Islet precursor cell (in vitro differentiated cells): ENCODE results near the gene TBX10.
"Not testable (repeated sequence)": the region's sequence is repeated elsewhere in the genome, so short reads cannot be mapped to it uniquely, and the experiment has no call there.

Source experiments
- DNase-seq: peaks from one replicate; pipeline ENCODE4 v3.0.0-alpha.2; 2018

Gene TBX10

DNA sequence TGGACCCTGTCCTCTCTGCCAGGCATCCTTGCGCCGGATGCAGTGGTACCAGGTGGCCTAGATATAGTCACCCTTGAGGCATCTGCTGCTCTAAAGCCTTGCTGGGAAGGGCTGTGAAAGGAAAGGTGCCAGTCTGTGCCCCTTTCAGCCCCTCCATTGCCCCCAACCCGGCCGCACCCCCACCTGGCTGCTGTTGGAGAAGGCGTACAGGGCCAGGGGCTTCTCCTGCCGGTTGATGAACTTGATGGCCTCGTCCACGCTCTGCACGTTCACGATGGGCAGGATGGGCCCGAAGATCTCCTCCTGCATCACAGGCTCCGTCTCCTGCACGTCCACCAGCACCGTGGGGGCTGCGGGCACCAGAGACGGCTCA, 24.6 kb upstream of the TBX10 start:
- DNase-seq: no peak

DNA sequence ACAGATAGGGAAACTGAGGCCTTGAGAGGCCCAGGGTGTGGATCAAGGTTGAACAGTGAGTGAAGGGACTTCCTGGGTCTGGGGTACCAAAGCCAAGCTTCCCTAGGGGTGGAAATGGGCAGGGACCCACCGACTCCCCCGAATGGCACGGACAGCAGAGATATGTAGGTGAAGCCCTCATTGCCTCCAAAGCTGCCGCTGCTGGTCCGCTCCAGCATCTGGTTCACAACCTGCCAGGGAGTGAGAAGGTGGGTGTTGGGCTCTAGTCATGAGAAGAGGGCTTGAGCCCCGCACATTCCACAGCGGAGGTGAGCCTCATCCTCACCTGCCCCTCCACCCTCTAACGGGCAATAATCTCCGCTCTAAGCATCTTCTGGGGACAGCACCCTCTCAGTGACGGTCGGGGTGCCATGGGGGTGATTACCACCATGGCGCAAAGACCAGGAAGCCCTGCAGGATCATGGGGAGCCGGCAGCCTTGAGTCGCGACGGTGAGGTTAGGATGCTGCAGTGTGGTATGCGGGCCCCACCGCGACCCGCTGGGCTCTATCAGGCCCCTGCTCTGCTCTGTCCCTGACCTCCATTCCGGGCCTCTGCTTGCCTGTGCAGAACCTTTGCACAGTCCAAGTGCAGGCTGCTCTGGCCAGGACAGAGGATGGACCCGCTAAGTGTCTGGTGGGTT, 24.1 kb upstream of the TBX10 start:
- DNase-seq: no peak

DNA sequence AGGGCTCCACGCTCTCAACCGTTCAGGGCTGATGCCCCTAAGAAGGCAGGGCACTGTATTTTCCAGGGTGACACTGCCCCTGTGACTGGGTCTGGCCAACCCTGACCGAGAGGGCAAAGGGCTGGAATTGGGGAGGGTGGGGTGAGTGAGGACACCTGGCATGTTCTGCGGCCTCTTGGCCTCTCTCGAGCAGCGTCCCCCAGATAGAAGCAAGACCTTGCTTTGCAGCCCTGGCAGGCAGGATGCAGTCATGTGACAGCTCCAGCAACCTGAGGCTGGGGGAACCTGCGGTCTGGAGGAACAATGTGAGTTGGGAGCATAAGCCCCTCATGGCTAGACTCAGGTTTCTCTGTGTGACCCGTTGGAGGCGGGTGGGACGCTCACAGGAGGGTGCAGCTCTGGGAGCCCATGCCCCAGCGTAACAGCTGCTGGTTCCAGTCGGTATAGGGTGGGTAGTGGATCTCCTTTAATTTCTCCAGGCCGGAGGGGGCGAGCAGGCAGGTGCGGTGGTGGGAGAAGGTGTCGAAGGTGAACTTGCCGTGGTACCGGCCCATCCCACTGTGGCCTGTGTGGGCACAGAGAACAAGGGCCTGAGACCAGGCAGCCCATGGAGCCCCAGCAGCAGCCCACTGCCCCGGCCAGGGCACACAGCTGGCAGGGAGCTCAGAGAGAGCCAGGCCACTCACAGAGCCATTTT, 23.4 kb upstream of the TBX10 start:
- no peak for DNase-seq

DNA sequence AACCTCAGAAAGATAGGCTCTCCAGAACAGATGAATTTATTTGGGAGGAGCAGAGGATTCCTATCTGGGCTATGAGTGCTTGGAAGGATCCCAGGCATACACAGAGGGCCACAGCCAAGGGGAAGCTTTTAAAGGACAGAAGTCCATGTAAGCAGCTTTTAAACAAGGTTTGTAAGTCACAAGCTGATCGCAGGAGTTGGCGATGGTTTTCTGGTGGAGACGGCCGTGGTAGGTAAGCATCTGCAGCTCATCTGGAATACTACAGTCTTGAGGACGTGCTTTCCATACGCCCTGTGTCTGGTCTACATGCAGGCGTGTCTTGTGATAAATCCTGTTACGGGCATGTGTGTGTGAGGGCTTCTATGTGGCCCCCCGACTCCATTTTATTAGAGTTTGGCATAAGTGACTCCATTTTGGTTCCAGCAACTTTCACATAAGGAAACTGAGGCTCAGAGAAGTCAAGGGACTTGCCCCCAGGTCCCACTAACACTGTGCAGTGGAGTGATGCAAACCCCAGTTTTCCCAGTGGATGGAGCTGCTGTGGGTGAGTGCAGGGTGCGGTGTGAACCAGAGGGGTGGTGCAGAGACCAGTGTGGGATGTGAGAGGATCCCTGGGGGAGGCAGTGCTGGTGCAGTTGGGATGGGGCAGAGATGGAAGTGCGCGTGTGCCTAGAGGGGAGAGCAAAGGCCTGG, 22.7 kb upstream of the TBX10 start:
- DNase-seq: no peak

DNA sequence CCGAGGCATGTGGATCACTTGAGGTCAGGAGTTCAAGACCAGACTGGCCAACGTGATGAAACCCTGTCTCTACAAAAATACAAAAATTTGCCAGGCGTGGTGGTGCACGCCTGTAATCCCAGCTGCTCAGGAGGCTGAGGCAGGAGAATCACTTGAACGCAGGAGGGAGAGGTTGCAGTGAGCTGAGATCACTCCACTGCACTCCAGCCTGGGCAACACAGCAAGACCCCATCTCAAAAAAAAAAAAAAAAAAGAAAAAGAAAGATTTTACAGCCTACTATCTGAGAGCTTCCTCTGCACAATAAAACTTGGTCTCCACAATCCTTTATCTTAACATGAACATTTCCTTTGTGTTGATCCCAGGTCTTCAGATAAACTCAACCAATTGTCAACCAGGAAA, 21.2 kb upstream of the TBX10 start:
- not testable (repeated sequence) for DNase-seq

DNA sequence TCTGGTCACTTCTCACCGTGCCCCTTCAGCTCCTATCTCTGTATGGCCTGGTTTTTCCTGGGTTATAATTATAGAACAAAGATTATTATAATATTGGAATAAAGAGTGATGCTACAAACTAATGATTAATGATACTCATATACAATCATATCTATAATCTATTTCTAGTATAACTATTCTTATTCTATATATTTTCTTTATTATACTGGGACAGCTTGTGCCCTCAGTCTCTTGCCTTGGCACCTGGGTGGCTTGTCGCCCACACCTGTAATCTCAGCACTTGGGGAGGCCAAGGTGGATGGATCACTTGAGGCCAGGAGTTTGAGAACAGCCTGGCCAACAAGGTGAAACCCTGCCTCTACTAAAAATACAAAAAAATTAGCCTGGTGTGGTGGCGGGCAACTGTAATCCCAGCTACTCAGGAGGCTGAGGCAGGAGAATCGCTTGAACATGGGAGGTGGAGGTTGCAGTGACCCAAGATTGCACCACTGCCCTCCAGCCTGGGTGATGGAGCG, 20.1 kb upstream of the TBX10 start:
- DNase-seq: not testable (repeated sequence)

DNA sequence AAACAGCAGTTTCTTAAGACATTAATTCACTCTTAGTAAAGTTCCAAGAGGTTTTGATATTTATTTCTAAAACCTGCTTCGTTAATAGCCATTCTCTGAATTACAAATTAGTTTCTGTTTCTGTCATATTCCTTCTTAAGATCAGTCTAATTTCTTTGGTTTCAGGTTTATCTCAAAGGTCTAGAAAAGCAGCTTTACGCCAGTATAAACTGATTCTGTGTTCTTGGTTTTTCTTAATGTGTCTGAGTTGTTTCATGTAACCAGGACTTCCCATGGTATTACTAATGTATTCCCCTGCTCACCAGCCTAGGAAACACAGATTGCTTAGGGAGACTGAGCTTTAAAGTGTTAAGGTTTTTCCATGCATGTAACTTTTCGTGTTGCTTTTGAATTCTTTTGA, 17.7 kb upstream of the TBX10 start:
- DNase-seq: no peak

DNA sequence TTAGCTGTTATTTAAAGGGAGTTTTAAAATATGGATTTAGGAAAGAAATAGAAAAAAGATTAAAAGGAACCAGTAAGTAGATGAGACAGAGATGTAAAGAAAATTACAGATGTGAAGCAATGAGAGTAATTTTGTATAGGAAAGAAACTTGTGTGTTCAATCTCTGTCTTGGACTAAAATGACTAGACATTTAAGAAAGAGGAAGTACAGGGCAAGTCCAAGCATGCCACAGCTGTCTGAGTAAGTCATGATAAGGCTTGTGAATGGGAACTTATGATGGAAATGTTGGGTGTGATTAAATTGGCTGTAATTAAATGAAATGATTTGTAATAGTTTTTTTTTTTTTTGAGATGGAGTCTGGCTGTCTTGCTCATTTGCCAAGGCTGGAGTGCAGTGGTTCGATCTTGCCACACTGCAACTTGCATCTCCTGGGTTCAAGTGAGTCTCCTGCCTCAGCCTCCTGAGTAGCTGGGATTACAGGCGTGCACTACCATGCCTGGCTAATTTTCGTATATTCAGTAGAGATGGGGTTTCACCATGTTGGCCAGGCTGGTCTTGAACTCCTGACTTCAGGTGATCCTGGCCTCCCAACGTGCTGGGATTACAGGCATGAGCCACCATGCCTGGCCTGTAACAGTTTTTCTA, 16.8 kb upstream of the TBX10 start:
- no peak for DNase-seq

DNA sequence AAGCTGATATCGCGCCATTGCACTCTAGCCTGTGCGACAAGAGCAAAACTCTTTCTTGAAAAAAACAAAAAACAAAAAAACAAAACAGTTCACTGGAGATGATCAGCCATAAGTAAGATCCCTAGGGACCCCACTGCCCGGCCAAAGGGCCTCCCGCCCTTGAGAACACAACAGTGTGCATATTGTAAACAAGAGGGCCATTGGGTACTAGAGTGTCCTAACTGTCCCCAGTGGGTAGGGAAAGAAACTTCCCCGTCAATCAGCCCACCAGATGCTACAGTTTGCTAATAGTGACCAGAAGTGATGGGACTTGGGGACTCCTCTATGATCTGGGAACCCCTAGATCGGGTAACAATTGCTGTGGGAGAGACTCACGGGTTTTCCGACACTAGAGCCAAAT, 14.7 kb upstream of the TBX10 start:
- peak; percentile 29 for DNase-seq

DNA sequence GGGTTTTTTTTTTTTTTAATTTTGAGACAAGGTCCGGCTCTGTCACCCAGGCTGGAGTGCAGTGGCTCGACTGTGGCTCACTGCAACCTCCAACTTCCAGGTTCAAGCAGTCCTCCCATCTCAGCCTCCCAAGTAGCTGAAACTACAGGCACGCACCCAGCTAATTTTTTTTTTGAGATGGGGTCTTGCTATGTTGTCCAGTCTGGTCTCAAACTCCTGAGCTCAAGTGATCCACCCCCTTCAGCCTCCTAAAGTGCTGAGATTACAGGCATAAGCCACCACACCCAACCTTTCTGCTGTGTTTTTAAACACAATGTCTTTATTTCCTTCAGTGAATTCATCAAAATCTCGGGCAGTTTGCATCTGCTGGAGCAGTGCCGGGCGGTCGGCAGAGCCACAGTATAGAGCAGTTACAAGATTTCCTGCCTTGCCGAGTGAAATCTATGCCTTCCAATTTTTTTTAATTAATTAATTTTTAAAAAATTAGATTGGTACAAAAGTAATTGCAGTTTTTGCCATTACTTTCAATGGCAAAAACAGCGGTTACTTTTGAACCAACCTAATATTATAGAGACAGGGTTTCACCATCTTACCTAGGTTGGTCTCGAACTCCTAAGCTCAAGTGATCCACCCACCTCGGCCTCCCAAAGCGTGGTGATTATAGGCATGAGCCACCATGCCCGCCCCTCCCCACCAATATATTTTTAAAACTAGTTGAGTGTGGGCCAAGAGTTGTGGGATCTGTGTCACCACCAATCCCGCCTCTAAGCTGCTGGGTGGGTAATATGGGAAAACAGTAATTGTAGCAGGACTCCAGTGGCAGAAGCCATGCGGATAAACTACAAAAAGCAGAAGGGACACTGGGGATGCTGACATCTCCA, 13.6 kb upstream of the TBX10 start:
- peak; percentile 28 for DNase-seq

DNA sequence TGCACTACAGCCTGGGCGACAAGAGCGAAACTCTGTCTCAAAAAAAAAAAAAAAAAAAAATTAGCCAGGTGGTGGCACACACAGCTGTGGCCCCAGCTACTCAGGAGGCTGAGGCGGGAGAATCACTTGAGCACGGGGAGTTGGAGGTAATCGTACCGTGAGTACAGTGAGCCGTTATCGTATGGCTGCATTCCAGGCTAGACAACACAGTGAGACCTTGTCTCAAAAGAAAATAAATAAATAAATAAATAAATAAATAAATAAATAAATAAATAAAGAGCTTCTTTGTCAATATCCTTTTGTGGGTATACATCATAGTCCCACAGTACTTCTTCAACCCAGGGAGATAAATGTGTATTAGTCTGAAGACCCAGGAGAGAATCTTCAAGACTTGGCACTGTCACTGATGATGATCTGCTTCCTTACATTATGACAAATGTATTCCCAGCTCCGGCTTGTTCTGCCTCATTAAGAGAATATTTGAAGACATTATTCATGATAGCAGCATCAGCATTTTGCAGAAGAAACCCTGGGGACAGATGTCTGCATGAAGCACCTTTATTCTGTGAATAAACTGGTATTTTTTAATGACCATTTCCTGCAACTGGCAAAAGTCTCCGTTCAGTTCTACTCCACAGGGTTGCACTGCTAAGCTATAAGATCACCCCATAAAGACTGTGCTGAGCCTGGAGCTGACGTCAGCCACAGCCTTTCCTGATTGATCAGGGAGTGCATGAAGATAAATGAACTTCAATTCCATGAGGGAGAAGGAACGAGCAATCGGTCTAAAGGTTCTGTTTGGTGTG, 12.6 kb upstream of the TBX10 start:
- peak; percentile 51 for DNase-seq

DNA sequence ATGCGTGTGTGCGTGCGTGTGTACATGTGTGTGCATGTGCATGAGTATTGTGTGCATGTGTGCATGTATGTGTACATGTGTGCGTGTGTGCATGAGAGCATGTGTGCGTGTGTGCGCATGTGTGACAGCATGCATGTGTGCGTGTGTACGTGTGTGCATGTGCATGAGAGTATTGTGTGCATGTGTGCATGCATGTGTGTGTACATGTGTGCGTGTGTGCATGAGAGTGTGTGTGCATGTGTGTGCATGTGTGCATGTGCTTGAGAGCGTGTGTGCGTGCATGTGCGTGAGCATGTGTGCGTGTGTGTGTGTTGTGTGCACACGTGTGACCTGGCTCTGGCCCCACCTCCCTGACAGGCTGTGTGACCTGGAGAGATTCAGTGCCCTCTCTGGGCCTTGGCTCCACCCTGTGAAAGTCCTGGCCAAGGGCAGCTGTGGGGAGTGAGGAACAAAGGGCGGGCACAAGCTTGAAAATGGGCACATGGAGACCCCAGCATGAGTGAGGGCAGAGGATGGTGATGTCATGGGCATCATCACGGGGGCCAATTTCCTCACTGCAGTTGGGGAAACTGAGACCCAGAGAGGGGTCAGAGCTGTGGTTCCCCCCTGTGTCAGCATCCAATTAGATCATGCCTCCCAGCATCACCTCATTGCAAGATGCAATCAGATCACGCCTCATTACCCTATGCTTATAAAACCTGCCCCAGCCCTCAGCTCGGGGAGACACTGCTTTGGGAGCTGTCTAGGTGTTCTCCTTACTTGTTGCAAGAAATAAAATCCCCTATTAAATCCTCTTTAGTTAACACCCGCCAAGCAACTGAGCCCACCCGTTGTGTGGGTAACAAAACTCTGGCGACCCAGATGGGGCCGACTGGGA, 10.3 kb upstream of the TBX10 start:
- DNase-seq: peak; percentile 35

DNA sequence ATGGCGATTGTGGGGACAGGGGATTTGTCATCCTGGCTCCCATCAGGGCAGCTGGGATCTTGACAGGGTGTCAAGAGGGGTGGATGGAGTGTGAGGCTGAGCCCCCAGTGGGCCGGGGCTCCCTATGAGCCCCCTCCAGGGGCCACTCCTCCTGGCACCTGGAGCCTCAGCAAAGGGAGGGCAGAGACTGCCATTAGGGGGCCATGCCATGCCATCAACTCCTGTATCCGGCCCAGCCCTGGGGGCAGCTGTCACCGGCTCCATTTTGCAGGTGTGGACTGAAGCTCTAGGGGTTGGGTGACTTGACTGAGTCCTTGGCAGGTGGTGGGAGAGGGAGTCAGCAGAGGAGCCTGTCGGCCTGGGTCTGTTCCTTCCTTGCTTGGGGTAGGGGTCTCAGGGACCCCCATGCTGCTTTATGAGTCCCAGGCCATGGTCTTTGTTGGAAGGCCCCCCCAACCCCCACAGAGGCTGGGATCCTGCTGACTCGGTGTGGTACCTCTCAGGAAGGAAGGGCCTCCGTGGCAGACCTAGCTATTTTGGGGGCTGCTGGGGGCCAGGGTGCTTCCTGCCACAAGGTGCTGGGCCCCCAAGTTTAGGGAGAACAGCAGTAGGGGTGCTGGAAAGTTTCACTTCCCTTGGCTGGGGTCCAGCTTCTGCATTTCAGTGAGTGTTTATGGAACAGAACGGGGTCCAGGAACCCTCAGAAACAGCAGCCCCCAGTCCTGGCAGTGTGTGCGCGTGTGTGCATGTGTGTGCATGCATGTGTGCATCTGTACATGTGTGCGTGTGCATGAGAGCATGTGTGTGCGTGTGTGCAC, 9.4 kb upstream of the TBX10 start:
- DNase-seq: peak; percentile 37

DNA sequence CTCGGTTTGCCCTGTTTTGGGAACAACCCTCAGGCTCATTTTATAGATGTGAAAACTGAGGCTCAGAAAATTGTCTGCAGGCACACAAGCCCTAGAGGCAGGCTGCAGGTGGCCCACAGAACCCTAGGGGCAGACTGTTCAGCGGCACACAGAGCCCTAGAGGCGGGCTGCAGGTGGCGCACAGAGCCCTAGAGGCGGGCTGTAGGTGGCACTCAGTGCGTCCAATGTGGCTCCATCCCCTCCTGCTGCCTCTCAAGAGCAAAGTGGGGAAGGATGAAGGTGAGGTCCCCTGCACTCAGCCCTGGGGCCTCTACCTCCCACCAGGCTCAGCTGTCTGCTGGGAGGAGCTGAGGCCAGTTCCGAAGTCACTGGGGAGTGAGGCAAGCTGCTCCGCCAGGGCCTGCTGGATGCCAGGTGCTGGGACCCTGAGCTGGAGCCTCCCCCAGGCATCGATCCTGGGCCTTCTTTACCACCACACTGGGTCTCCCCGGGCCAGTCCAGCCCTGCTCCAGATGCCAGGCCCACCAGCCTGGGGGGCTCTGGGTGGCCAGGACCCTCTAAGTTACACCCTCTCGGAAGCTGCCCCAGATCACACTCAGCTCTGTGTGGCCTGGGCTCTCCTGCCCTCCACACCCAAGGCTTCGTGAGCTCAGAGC, 8.7 kb upstream of the TBX10 start:
- DNase-seq: peak; percentile 60

DNA sequence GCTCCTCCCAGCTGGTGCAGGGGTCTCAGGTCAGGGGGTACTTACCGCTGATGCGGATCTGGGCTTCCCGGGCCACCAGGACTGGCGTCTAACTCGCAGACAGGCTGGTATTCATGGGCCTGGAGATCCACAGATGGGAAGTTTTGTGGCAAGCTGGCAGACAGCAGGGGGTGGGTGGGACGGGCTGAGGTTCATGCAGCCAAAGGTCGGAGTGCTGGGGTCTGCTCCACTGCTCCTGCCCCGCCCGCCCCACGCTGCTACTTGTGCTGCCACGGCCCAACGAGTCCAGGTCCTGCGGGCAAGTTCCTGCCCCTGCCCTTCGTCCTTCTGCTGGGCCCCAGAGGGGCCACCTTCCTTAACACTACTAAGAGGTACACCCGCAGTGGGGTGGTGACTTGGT, 7.9 kb upstream of the TBX10 start:
- peak; percentile 44 for DNase-seq

DNA sequence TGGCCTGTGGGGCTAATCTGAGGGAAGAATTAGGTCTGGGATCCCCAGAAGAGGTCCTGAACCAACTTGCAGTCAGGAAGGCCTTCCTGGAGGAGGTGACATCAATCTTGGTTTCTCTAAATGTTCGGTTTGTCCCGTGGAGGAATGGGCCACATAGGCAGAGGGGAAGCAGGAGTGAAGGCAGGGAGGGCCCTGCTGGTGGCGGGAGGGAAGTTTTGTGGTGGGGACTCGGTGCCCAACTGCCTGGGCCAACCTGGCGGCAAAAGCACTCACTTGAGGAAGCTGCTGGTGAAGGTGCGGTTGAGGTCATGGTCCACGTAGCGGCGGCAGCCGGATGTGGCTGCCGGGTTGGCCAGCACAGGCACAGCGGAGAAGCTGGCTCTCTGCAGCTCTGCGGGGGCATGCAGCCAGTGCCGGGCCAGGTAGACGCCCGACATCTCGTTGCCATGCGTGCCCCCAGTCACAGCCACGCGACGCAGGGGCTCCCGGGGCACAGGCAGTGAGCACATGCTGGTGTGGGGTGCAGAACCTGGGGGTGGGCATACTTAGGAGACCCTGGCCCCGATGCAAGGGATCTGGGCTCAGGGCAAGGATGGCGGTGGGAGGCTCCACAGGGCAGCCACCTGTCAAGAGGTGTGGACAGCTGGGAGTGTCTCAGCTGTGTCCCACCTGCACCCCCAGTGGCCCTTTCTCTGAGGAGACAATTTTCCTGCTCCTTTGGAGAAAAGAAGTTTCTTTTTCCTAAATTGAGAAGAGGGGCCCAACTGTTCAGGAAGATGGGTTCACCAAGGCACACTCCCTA, 7.2 kb upstream of the TBX10 start:
- DNase-seq: no peak

DNA sequence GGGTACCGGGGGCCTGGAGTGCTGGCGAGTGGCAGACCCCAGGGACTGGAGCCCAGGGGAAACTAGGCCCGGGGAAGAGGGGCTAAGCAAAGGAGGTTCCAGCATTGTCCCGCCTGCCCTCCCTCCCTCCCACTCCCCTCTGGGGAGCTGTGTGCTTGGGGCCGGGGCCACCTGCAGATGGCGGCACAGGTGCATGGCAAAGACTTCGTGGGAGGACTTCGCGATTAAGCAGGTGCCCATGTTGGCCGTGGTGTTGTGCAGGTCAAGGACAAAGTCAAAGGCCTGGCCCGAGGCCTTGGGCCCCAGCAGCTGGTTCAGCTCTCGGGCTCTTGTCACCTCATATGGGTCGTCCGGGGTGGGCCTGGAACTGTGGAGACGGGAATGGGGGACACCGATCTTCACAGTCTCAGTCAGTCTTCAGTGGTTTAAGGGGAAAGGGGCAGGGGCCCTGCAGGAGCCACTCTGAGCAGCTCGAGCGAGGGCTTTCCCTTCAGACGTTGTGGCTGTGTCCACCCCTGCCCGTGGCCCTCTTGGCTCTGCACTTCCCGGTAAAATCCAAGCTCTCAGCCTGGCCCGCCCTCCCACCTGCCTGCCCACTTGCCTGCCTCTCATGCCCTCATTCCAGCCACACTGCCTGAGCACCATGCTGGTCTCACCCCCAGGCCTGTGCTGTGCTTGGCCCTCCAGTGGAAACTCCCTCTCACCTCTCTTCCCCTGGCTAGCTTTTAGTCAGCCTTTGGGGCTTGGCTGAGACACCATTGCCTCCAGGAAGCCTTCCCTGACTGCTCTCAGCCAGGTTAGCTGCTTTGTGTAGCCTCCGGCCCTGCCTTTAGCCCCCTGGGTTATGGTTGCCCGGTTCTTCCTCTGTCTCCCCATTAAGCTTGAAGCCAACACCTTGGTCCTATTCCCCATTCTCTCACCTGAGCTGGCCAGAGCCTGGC, 6.2 kb upstream of the TBX10 start:
- peak; percentile 58 for DNase-seq
